Ascending aorta (tissue), 2 donors: ENCODE results near the gene PHLDB2. TPM values are rescaled to one million over a fixed set of nuclear protein-coding genes. Genes with fewer than 3 reads are reported as not detected.

ENCODE experiments used
- DNase-seq, 2 donors: peaks; one replicate each; pipeline ENCODE4 v3.0.0-alpha.2; 2019; ENCODE audit warnings: low spot score in 2 of 2
- H3K27ac ChIP-seq, 2 donors: fragments of 200-600 bp; sonication (generic); one replicate each; pipeline ENCODE4 v1.5.1; 2016 to 2017; ENCODE audit warnings: mild to moderate bottlenecking in 1 of 2
- H3K27me3 ChIP-seq: fragments of 200-600 bp; sonication (generic); one replicate; pipeline ENCODE4 v1.5.1; 2017
- H3K36me3 ChIP-seq, 2 donors: fragments of 200-600 bp; sonication (generic); one replicate each; pipeline ENCODE4 v1.5.1; 2016
- H3K4me1 ChIP-seq, 2 donors: fragments of 200-600 bp; sonication (generic); one replicate each; pipeline ENCODE4 v1.5.1; 2016 to 2017; ENCODE audit warnings: mild to moderate bottlenecking in 1 of 2
- H3K4me3 ChIP-seq, 2 donors: fragments of 200-600 bp; sonication (generic); one replicate each; pipeline ENCODE4 v1.5.1; 2016 to 2017; ENCODE audit warnings: mild to moderate bottlenecking in 1 of 2
- H3K9me3 ChIP-seq, 2 donors: fragments of 200-600 bp; sonication (generic); one replicate each; pipeline ENCODE4 v1.5.1; 2016
- intact Hi-C: fragments of 100-400 bp; cut with DNase I; formaldehyde crosslinking; loops from one replicate; pipeline ENCODE4 v1.15.1; 2023
- total RNA-seq: library from RNA; depleted of rRNA; stranded (reverse); fragments of >200 nt; gene quantifications from one replicate; pipeline ENCODE4 v1.1.0, GENCODE V29; 2016
- TF ChIP-seq, protein P1 (sequence below), 3 experiments: fragments of 200-600 bp in 2 of 3; fragments of 450-650 bp in 1 of 3; sonication (generic) in 2 of 3; IDR thresholded peaks; one replicate each; pipeline ENCODE4 v1.5.1; 2016 to 2019; ENCODE audit warnings: antibody characterized with exemption in 3 of 3, mild to moderate bottlenecking in 1 of 3, moderate library complexity in 1 of 3

The PHLDB2 gene
- total RNA-seq, 1 donor from 2014 or later = 58.6 TPM

DNA sequence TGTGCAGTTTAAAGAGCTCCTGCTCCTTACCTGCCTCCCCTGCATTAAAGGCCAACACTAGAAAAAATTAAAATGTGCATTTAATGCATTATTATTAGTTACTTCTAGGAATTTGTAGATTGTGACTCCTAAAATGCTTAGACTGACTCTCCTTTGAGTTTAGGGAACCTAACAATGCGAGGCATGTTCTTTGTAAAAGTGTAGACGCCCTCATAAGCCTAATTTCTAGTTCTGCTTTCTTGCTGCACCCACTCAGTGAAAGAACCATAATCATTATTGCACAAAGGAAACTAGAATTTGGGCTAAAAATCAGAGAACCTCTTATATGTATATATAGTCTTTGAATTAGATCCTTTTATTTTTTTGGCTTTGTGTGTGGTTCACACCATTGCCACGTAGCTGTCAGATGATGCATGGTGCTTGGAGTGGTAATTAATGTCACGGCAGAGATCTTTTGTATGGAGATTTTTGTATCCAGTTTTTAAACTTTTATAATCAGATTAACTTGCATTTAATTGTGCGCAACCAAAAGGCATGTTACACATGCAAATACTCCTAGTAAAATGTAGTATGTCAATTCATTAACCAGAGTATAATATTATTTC lies 120.5 kb downstream of the PHLDB2 start:
- intact Hi-C loops = loop anchor here (5.0 kb wide), 1 partner anchor 33 kb away; no protein-coding TSS in a partner anchor
- H3K4me3 ChIP-seq = peak overlapping the region; percentile 79 to 89

DNA sequence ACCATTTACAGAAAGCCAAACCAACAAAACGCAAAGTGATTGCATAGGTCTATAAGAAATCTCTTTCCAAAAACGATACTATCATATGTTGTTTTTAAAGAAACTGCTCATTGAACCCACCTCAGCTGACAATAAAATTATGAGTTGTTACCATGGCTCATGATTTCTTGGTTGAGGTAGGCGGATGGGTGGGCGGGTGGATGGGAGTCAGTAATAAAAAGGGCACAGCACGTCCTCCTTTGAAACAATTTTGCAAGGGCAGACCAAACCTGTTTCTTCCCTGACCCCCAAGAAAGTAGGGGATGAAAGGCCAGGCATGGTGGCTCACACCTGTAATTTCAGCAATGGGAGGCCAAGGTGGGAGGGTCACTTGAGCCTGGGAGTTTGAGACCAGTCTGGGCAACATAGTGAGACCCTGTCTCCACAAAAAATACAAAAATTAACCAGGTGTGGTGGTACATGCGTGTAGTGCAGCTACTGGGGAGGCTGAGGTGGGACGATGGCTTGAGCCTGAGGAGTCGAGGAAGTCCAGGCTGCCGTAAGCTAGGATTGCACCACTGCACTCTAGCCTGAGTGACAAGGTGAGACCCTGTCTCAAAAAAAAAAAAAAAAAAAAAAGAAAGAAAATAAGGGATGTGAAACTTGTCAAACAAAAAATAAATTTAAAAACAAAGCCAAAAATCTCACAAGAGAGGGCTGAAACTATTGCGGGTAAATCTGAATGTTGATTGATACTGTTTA lies 121.8 kb downstream of the PHLDB2 start:
- TF ChIP-seq, protein P1, sequence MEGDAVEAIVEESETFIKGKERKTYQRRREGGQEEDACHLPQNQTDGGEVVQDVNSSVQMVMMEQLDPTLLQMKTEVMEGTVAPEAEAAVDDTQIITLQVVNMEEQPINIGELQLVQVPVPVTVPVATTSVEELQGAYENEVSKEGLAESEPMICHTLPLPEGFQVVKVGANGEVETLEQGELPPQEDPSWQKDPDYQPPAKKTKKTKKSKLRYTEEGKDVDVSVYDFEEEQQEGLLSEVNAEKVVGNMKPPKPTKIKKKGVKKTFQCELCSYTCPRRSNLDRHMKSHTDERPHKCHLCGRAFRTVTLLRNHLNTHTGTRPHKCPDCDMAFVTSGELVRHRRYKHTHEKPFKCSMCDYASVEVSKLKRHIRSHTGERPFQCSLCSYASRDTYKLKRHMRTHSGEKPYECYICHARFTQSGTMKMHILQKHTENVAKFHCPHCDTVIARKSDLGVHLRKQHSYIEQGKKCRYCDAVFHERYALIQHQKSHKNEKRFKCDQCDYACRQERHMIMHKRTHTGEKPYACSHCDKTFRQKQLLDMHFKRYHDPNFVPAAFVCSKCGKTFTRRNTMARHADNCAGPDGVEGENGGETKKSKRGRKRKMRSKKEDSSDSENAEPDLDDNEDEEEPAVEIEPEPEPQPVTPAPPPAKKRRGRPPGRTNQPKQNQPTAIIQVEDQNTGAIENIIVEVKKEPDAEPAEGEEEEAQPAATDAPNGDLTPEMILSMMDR (IDR thresholded peaks at IDR 0.05) = no peak
- H3K27ac ChIP-seq = no peak overlapping the region
- intact Hi-C loops = no loop called here
- no peak for DNase-seq
- H3K27me3 ChIP-seq = no peaks in the 10 kb centered on the region
- H3K36me3 ChIP-seq = no peaks in the 10 kb centered on the region
- no peak overlapping the region for H3K4me3 ChIP-seq
- no peaks in the 10 kb centered on the region for H3K9me3 ChIP-seq
- H3K4me1 ChIP-seq = peaks cover 0 to 9% of the 10 kb centered on the region in 2 donors

More for the DNA sequence above, 120.5 kb downstream of the PHLDB2 start:
- H3K9me3 ChIP-seq = no peaks in the 10 kb centered on the region
- DNase-seq = no peak
- peak overlapping the region; percentile 67 to 76 for H3K27ac ChIP-seq
- H3K27me3 ChIP-seq = no peaks in the 10 kb centered on the region
- H3K36me3 ChIP-seq = peaks cover 0 to under 1% of the 10 kb centered on the region in 2 donors
- peaks cover 0 to 9% of the 10 kb centered on the region in 2 donors for H3K4me1 ChIP-seq
- TF ChIP-seq, protein P1 (IDR thresholded peaks at IDR 0.05) = no peak

- H3K9me3 ChIP-seq = no peaks in the 10 kb centered on the region
- peaks cover 0 to under 1% of the 10 kb centered on the region in 2 donors for H3K36me3 ChIP-seq
- no peaks in the 10 kb centered on the region for H3K27me3 ChIP-seq
- intact Hi-C loops = no loop called here
- peaks cover 0 to 9% of the 10 kb centered on the region in 2 donors for H3K4me1 ChIP-seq
- H3K27ac ChIP-seq = no peak overlapping the region
- TF ChIP-seq, protein P1 (IDR thresholded peaks at IDR 0.05) = no peak
- no peak overlapping the region for H3K4me3 ChIP-seq
- no peak for DNase-seq
Measured at GRCh38 chr3:111981457-111981763, 122.3 kb downstream of the PHLDB2 start.

DNA sequence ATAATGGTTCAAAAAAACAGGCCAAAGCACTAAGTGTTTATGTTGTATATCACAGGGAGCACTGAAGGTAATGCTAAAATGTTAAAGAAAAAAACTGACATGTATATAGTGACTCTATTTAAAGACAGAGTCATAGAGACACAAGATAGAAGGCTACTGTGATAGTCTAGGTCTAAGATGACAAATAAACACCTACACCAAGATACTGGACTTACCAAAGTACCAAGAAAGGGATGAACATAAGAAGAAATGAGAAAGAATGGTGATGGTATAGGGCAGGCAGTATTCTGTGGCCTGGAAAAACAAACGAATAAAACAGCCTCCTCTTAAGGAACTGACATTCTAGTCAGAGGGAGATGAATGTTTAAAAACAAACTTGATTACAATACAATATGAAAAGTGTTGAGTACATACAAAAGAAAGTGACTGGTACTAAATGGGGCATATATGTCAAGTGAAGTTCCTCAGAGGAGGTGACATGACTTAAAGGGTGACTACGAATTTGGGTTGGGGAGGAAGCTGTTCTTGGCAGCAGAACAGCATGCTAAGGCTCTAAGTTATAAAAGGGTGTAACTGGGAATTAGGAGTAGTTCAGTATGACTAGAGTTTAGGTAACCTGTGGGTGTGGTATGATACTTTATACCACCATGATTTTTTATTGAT lies 125.7 kb downstream of the PHLDB2 start:
- H3K27me3 ChIP-seq = no peaks in the 10 kb centered on the region
- H3K4me3 ChIP-seq = no peak overlapping the region
- no peak for DNase-seq
- TF ChIP-seq, protein P1 (IDR thresholded peaks at IDR 0.05) = no peak
- H3K4me1 ChIP-seq = peaks cover 0 to 9% of the 10 kb centered on the region in 2 donors
- H3K27ac ChIP-seq = peak overlapping the region in 1 of 2 donors; percentile 0
- no peaks in the 10 kb centered on the region for H3K9me3 ChIP-seq
- H3K36me3 ChIP-seq = peaks cover 11 to 21% of the 10 kb centered on the region in 2 donors
- intact Hi-C loops = no loop called here

DNA sequence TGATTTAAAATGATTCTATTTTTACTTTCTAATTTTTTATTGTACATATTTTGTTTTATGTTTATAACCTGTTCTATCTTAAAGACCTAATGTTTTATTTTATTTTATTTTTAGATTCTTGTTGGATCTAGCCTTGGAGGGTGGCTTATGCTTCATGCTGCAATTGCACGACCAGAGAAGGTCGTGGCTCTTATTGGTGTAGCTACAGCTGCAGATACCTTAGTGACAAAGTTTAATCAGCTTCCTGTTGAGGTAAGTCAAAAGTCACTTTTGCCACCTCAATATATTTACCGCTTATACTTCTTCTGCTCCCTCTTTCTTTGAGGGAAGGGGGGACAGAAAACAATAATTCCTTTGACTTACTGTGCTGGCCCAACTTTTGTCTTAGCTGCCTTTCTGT lies 127.7 kb downstream of the PHLDB2 start:
- Histone ChIP-seq H3K4me3 (no peak overlapping the region), H3K36me3 (peaks cover 13 to 27% of the 10 kb centered on the region in 2 donors), H3K27ac (no peak overlapping the region), H3K4me1 (peaks cover 0 to 5% of the 10 kb centered on the region in 2 donors), H3K27me3 (no peaks in the 10 kb centered on the region), H3K9me3 (no peaks in the 10 kb centered on the region)
- TF ChIP-seq, protein P1 (IDR thresholded peaks at IDR 0.05) = no peak
- no peak for DNase-seq
- intact Hi-C loops = no loop called here
